GM21717 (cell line): ENCODE results near the gene PEAR1.

Source experiments
- ATAC-seq: cut with Tn5 transposase; IDR thresholded peaks from one replicate; pipeline ENCODE4 v1.9.1; 2021; ENCODE audit warnings: mild to moderate bottlenecking, moderate library complexity; ENCODE audit not compliant: unreplicated experiment

PEAR1 gene

GRCh38 chr1:156958247-156958714 is 64.8 kb downstream of the PEAR1 start:
- ATAC-seq: no peak

GRCh38 chr1:156959414-156959813 is 65.9 kb downstream of the PEAR1 start:
- ATAC-seq: no peak

GRCh38 chr1:156959925-156960324 is 66.4 kb downstream of the PEAR1 start:
- ATAC-seq: no peak

- no peak for ATAC-seq
Observed at GRCh38 chr1:156961709-156962108, 68.2 kb downstream of the PEAR1 start.

- ATAC-seq: no peak
Observed at GRCh38 chr1:156963621-156964020, 70.1 kb downstream of the PEAR1 start.

GRCh38 chr1:156964441-156964840 is 70.9 kb downstream of the PEAR1 start:
- ATAC-seq: no peak
